ENCODE measurements around the gene FURIN. TPM values are rescaled to one million over a fixed set of nuclear protein-coding genes. Genes with fewer than 3 reads are reported as not detected.
"Not testable (repeated sequence)": the region's sequence is repeated elsewhere in the genome, so short reads cannot be mapped to it uniquely, and the experiment has no call there.

FURIN gene
- total RNA-seq (ENCODE audit: insufficient read depth, low replicate concordance): 22.9 TPM

- no peak for DNase-seq (ENCODE audit: low spot score)
Observed at GRCh38 chr15:90868261-90868689, at the start of gene FURIN. Gene FURIN, plus strand, starts transcription at chr15:90868588. Its CDS starts 7,153 bp downstream, at chr15:90875741.

- DNase-seq (ENCODE audit: low spot score): no peak
Observed at GRCh38 chr15:90819390-90819789, 49.0 kb upstream of the FURIN start.

- DNase-seq (ENCODE audit: low spot score): no peak
Observed at GRCh38 chr15:90819850-90820249, 48.5 kb upstream of the FURIN start.

GRCh38 chr15:90820481-90820880 lies 47.9 kb upstream of the FURIN start:
- DNase-seq (ENCODE audit: low spot score): no peak

- DNase-seq (ENCODE audit: low spot score): no peak
Observed at GRCh38 chr15:90822204-90822955, 46.0 kb upstream of the FURIN start.

GRCh38 chr15:90823455-90823974 lies 44.9 kb upstream of the FURIN start:
- no peak for DNase-seq (ENCODE audit: low spot score)

- DNase-seq (ENCODE audit: low spot score): not testable (repeated sequence)
Observed at GRCh38 chr15:90825115-90825899, 43.1 kb upstream of the FURIN start.

GRCh38 chr15:90826206-90826885 lies 42.0 kb upstream of the FURIN start:
- DNase-seq (ENCODE audit: low spot score): not testable (repeated sequence)

- no peak for DNase-seq (ENCODE audit: low spot score)
Observed at GRCh38 chr15:90826886-90827435, 41.4 kb upstream of the FURIN start.

- no peak for DNase-seq (ENCODE audit: low spot score)
Observed at GRCh38 chr15:90828111-90828510, 40.3 kb upstream of the FURIN start.

- no peak for DNase-seq (ENCODE audit: low spot score)
Observed at GRCh38 chr15:90829126-90829525, 39.3 kb upstream of the FURIN start.

GRCh38 chr15:90829942-90830440 lies 38.4 kb upstream of the FURIN start:
- no peak for DNase-seq (ENCODE audit: low spot score)

- DNase-seq (ENCODE audit: low spot score): no peak
Observed at GRCh38 chr15:90834626-90835025, 33.8 kb upstream of the FURIN start.

GRCh38 chr15:90836296-90836871 lies 32.0 kb upstream of the FURIN start:
- DNase-seq (ENCODE audit: low spot score): peak; percentile 72

- DNase-seq (ENCODE audit: low spot score): no peak
Observed at GRCh38 chr15:90837094-90837493, 31.3 kb upstream of the FURIN start.

- DNase-seq (ENCODE audit: low spot score): no peak
Observed at GRCh38 chr15:90838139-90838538, 30.2 kb upstream of the FURIN start.

- DNase-seq (ENCODE audit: low spot score): no peak
Observed at GRCh38 chr15:90838544-90838943, 29.8 kb upstream of the FURIN start.

GRCh38 chr15:90839187-90840071 lies 29.0 kb upstream of the FURIN start:
- peak; percentile 84 for DNase-seq (ENCODE audit: low spot score)

GRCh38 chr15:90840157-90840855 lies 28.1 kb upstream of the FURIN start:
- no peak for DNase-seq (ENCODE audit: low spot score)
